LNCAP (cell line): ENCODE results near the gene SIMC1.

Experiments used
- CTCF ChIP-seq: fragments of 450-650 bp; IDR thresholded peaks from 2 replicates; pipeline ENCODE4 v1.5.1; 2017; ENCODE audit warnings: mild to moderate bottlenecking

Gene SIMC1

GRCh38 chr5:176387384-176387925 lies 149.2 kb downstream of the SIMC1 start:
- no peak for TF ChIP-seq CTCF

GRCh38 chr5:176388003-176388443 lies 149.8 kb downstream of the SIMC1 start:
- no peak for TF ChIP-seq CTCF

GRCh38 chr5:176388444-176389134 lies 150.4 kb downstream of the SIMC1 start, which contains the start of the genes HIGD2A and NOP16:
HIGD2A (plus strand) TSS chr5:176388751; CDS start chr5:176388820, 69 bp downstream.
NOP16 (minus strand) TSS chr5:176388598; CDS start chr5:176388539, 59 bp downstream.
- TF ChIP-seq CTCF, result no peak

- TF ChIP-seq CTCF, result no peak
Measured at GRCh38 chr5:176389135-176390123, 151.2 kb downstream of the SIMC1 start.

GRCh38 chr5:176391479-176391878 lies 153.3 kb downstream of the SIMC1 start:
- TF ChIP-seq CTCF, result no peak

DNA sequence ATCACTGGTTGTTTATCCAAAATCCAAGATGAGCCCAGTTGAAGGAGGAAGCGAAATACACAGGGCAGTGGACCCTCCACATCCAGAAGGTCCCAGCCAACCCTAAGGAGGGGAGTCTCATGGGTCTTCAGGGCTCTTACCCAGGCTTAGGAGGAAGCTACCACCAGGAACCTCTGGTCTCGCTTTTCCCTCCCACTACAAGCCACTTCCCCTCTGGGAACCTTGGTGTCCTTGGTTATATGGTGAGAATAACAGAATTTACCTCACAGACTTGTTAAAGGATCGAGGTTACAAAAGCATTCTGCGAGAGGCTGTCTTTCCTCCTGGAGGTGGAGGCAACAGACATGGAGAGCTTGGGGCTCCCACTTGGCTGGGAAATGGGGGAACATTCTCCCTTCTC lies 153.8 kb downstream of the SIMC1 start:
- TF ChIP-seq CTCF, result no peak

DNA sequence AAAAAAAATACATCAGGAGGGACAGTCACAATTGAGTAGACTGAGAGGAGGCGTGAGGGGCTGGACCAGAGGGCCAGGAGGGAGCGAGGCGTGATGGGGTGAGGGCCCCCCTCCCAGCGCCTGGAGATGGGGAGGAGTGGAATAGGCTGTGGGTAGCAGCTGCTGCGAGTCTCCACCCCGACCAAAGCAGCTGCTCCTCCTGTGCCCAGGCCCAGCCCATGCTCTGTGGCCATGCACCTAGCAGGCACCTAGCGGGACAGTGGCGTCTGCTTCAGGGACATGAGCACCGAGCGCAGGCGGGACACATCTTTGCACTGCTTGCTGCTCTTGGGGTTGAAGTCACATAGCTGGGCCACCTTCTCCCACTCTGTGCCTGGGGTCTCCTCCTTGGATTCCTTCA lies 154.3 kb downstream of the SIMC1 start:
- no peak for TF ChIP-seq CTCF
